RPMI7951 (cell line): ENCODE data around the gene RGS1. TPM values are rescaled to one million over a fixed set of nuclear protein-coding genes. Genes with fewer than 3 reads are reported as not detected.

Experiments
- DNase-seq: peaks from one replicate; pipeline ENCODE4 v3.0.0-alpha.2; 2012; ENCODE audit warnings: low read depth
- total RNA-seq: library from RNA; depleted of rRNA; stranded (reverse); fragments of >200 nt; shearing (Covaris generic); gene quantifications from 2 replicates; pipeline ENCODE4 v1.2.3, GENCODE V29; 2014

Gene RGS1
- total RNA-seq, 1 experiment from 2014 or later, result 62.4 TPM

DNA sequence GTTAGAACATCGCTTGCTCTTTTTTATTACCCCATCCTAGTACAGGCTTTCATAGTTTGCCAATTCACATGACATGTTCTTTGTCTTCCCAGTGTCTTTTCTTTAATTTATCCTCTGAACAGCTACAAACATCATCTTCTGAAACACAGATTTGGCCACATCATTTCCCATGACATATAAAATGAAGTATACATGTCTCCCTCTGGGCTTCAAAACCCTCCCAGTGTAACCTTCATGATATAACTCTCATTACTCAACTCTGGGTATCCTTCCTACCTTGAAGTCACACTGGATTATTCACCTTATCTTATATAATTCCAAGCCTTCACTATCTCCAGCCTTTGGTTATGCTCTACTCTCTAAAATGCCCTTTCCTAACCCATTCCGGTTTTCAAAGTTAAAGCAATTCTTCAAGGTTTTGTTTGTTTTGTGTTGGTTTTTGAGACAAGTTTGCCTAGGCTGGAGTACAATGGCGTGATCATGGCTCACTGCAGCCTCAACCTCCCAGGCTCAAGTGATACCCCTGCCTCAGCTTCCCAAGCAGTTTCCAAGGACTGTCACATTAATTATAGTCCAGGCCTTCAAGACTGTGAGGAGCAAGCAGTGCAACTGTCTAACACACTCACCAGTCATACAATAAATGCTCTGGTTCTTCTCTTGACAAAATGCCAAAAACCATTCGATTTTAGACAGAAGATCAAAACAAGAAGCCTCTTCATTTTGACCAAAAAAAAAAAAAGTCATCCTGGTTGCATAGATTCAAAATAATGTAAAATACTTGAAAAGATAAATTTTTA lies 5.8 kb downstream of the RGS1 start:
- no peak for DNase-seq

- peak; percentile 54 for DNase-seq
Observed at GRCh38 chr1:192584866-192585265, 9.3 kb downstream of the RGS1 start.

GRCh38 chr1:192587386-192588266 lies 12.1 kb downstream of the RGS1 start:
- no peak for DNase-seq

DNA sequence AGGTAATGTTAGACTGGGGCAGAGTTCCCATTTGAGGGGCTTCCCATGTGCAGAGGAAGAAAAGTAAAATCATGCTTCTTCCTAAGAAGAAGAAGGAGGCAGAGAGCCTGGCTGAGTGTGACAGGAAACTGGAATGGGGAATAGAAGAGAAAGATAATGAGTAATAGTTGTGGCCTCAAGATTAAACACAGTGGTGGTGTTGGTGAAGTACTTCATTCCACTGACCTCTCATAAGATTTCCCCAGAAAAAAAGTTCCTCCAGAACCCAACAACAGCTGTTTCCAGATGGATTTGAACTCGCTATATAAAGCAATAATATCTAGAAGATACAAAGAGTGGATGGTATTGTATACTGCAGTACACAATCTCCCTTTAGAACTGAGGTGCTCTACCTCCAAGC lies 13.0 kb downstream of the RGS1 start:
- peak; percentile 60 for DNase-seq

GRCh38 chr1:192589813-192590212 lies 14.2 kb downstream of the RGS1 start:
- DNase-seq, result no peak

DNA sequence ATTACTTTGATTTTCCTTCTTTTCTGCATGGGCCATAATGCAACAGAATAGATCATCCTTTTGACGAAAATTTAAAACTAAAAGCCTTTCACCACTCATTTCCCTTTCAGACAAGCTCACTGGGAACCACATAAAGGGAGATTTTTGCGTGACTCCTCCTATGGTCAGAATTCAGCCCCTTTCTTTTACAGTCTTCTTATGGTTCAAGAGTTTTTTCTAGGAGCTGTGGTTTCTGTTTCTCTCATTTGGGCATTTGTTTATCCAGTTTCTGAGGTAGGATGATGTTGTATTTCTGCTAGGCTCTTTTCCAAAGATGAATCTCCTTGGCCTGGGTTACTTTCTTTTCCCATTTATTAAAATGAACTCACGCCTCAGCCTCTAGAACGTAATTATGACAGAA lies 16.9 kb downstream of the RGS1 start:
- peak; percentile 51 for DNase-seq

- DNase-seq, result no peak
Observed at GRCh38 chr1:192592981-192593708, 17.6 kb downstream of the RGS1 start.

- DNase-seq, result no peak
Observed at GRCh38 chr1:192595299-192595698, 19.7 kb downstream of the RGS1 start.

GRCh38 chr1:192598589-192598988 lies 23.0 kb downstream of the RGS1 start:
- no peak for DNase-seq

- no peak for DNase-seq
Observed at GRCh38 chr1:192600275-192600674, 24.7 kb downstream of the RGS1 start.

DNA sequence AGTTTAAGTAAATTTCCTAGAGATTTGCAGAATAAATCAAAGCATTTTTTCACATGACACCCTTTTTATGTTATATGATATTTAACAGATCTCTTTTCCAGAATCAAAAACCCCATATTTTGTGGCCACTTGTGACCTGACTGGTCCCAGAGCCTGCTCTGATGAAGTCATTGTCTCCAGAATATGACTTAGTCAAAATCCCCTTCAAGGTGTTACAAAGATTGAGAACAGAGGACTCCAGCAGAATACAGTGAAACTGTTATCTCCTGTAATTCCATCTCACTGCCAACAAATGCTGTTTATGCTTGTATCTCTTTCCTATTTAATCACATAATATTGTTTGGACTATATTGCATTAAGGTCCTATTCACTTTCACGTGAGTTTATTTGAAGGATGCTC lies 25.6 kb downstream of the RGS1 start:
- DNase-seq, result no peak

- peak; percentile 50 for DNase-seq
Observed at GRCh38 chr1:192601567-192601966, 26.0 kb downstream of the RGS1 start.

DNA sequence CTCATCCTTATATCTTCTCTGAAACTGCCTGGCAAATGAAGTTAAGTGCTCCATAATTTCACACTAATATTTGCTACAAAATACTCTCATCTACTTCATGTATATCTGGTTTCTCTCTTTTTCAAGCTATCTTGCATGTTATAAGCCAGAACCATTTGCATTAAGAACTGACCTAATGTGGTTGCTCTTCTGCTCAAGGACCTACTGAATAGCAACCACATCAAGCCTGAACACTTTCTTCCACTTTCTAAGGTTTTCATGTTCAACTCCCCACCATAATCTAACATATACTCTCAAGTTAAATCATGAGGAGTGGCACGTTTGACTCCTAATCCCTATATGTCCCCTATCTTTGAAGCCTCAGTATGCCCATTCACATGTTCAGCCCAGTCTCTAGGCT lies 27.2 kb downstream of the RGS1 start:
- DNase-seq, result no peak

DNA sequence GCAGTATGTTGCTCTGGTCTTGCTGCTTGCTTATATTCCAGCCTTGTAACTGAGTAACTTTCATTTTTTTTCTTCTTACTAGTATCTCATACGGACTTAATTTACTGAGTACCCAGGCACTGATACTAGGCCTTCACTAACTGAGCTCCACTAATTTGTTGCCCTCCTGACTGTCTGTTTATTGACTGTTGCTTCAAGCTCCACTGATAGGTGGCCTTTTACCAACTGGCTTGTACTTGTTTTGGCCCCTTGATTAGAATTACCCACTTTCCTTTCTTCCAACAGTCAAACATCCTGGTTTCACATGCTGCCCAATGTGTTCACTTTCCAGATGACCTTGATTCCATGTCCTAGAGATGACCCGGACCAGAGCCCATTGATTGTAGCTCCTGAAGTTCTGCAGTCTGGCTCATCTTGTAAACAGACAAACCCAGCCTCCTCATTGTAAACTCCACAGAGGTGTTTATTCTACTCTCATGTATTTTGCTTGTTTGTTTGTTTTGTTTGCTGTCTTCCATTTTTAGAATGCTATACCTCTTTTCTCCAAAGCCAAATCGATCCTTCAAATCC lies 27.7 kb downstream of the RGS1 start:
- DNase-seq, result no peak

- DNase-seq, result peak; percentile 87
Observed at GRCh38 chr1:192604979-192605620, 29.5 kb downstream of the RGS1 start.

- no peak for DNase-seq
Observed at GRCh38 chr1:192608671-192609070, 33.1 kb downstream of the RGS1 start.

DNA sequence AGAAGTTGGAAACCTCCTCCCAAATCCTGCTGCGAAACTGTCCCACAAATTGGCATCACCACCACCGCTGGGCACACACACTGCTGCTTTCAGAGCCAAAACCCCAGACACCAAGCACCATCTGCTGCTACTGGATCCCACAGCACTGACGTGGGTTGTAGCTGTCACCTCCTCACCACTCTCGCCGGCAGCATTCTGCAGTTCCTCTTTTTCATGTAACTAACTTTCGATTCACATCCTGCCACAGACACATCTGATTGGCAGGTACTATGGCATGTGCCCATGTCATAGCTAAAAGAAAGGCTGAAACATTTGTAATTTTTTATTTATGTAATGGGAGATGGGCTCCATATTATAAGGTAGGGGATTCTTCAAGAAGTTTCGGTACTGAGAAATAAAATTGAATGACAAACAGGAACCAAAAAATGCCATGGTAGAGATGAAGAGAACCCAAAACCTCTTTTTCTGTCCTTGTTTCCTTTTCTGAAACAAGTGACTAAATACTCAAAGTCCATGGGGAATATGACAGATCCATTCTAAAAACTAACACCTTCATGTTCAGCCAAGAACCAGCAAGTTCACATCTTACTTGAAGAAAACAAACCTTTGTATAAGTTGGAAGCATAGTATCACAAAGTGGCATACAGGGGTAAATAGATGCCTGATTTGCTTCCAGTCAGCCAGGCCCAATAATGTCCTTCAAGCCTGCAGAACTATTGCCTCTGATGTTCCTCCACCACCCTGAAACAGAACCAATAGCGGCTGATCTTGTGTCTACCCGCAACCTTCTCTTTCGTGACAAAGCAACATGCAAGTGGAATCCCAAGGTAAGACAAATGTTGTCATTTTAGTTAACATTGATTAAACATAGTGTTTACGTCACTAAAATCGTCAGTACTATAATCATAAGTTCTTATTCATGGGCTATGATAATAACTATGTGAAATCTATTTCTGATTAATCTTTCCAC lies 33.8 kb downstream of the RGS1 start:
- peak; percentile 76 for DNase-seq

GRCh38 chr1:192610112-192610889 lies 34.7 kb downstream of the RGS1 start:
- DNase-seq, result peak; percentile 42

GRCh38 chr1:192615055-192615454 lies 39.5 kb downstream of the RGS1 start:
- no peak for DNase-seq
